ENCODE measurements around the gene ETNK2. TPM values are rescaled to one million over a fixed set of nuclear protein-coding genes. Genes with fewer than 3 reads are reported as not detected.
A peak's percentile ranks its signal among the peaks of the same experiment; 100 is the strongest.

ETNK2 gene
- total RNA-seq, 4 donors from 2014 or later, result 6.1 to 21.1 (median 9.5) TPM

DNA sequence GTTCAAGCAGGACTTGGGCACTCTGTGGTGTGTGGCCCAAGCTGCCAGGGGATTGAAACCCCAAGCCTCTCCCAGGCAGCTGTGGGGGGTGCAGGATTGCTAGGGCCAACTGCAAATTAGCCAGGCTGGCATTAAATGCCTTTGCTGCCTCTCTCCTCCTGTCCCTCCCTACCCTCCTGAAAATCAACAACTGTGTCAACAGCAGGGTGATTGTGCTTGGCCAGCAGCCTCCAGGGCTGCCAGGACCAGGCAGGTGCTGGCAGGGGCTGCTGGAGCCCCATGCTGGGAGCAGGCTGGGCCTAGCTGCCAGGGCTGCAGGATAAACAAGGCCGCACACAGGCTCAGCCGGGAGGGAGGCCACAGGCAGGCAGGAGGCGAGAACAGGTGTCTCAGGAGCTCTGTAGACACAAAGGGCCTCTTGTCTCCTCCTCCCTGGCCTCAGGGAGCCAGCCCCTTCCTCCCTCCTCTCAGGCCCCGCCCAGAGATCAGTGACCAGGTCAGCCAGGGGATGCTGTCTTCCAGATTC is 67.5 kb downstream of the ETNK2 start:
- WGBS, 2 donors (ENCODE audit: low coverage in 1 of 2), result no CpG with 5 or more reads among the region's 4 CpGs
- no peak for ATAC-seq
- peaks cover 17% of the 10 kb centered on the region for H3K27me3 ChIP-seq
- H3K9me3 ChIP-seq, result no peaks in the 10 kb centered on the region
- no peaks in the 10 kb centered on the region for H3K36me3 ChIP-seq
- H3K27ac ChIP-seq, result peak overlapping the region in 3 of 4 donors; percentile 62 to 82 (median 70)
- TF ChIP-seq POLR2A (IDR thresholded peaks at IDR 0.05) (no peak), EP300 (IDR thresholded peaks at IDR 0.05) (no peak), POLR2AphosphoS5 (IDR thresholded peaks at IDR 0.05) (no peak)
- TF ChIP-seq, protein P1, sequence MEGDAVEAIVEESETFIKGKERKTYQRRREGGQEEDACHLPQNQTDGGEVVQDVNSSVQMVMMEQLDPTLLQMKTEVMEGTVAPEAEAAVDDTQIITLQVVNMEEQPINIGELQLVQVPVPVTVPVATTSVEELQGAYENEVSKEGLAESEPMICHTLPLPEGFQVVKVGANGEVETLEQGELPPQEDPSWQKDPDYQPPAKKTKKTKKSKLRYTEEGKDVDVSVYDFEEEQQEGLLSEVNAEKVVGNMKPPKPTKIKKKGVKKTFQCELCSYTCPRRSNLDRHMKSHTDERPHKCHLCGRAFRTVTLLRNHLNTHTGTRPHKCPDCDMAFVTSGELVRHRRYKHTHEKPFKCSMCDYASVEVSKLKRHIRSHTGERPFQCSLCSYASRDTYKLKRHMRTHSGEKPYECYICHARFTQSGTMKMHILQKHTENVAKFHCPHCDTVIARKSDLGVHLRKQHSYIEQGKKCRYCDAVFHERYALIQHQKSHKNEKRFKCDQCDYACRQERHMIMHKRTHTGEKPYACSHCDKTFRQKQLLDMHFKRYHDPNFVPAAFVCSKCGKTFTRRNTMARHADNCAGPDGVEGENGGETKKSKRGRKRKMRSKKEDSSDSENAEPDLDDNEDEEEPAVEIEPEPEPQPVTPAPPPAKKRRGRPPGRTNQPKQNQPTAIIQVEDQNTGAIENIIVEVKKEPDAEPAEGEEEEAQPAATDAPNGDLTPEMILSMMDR (IDR thresholded peaks at IDR 0.05), result no peak
- peaks cover 0 to 98% (median 49%) of the 10 kb centered on the region in 3 donors for H3K4me1 ChIP-seq
- no peak overlapping the region for H3K4me3 ChIP-seq

DNA sequence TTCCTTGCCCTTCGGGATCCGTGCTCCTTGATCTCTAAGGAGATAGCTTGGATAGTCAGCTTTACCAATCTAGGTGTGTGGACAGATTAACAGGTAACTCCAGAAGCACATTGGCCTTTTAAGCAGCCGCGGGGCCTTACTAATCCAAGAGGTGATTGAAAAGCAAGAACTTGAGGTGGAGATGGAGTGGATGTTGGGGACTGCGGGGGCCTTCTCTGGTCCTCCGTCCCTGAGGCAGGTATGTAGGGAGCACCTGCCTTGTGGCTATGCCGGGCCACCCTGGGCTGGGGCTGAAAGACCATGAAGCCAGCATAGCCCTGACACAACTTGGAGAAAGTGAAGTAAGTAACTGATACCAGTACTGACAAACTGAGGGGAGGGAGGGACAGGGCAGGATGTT is 68.4 kb downstream of the ETNK2 start:
- H3K4me1 ChIP-seq, result peaks cover 0 to 100% (median 45%) of the 10 kb centered on the region in 3 donors
- ATAC-seq, result no peak
- H3K27me3 ChIP-seq, result peaks cover 22% of the 10 kb centered on the region
- H3K27ac ChIP-seq, result peak overlapping the region in 3 of 4 donors; percentile 63 to 82 (median 70)
- no peaks in the 10 kb centered on the region for H3K9me3 ChIP-seq
- no peak overlapping the region for H3K4me3 ChIP-seq
- no peaks in the 10 kb centered on the region for H3K36me3 ChIP-seq
- TF ChIP-seq POLR2AphosphoS5 (IDR thresholded peaks at IDR 0.05) (no peak), POLR2A (IDR thresholded peaks at IDR 0.05) (no peak), EP300 (IDR thresholded peaks at IDR 0.05) (no peak)
- TF ChIP-seq, protein P1 (IDR thresholded peaks at IDR 0.05), result no peak
- WGBS, 2 donors (ENCODE audit: low coverage in 1 of 2), result 83 to 95% methylated on average over 2 of the region's 7 CpGs

DNA sequence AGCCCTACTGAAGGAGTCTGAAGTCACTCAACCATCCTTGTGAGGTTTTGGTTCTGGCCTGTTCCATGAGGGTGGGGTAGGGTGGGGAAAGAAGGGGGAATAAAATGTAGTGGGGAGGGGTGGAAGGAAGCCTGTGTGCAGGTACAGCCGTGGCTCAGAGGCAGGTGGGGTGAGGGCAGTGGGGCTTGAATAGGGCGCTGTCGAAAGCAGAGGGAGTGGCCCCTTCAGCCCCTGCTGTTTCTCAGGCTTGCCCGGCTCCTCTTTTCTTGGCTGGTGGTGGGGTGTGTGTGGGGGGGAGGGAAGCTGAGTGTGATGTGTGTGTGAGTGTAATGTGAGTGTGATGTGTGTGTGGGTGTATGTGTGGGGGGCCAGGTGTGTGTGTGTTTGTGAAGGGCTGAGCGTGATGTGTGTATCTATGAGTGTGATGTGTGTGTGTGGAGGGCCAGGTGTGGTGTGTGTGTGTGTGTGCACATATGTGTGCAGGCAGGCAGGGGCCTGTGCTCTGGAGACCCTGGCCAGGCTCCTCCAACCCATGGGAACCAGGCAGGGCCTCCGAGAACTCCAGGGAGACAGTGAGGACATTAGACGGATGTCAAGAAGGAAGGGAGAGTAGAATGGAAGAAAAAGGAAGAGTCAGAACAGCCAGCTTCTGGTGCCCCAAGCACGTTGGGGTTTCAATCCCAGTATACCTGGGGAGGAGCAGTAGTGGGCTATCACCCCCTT is 69.9 kb downstream of the ETNK2 start:
- TF ChIP-seq, protein P1 (IDR thresholded peaks at IDR 0.05), result no peak
- no peak for TF ChIP-seq EP300 (IDR thresholded peaks at IDR 0.05)
- TF ChIP-seq POLR2A (IDR thresholded peaks at IDR 0.05), result no peak
- no peak for TF ChIP-seq POLR2AphosphoS5 (IDR thresholded peaks at IDR 0.05)
- no peak for ATAC-seq
- peaks cover 32% of the 10 kb centered on the region for H3K27me3 ChIP-seq
- H3K36me3 ChIP-seq, result no peaks in the 10 kb centered on the region
- H3K9me3 ChIP-seq, result no peaks in the 10 kb centered on the region
- H3K4me3 ChIP-seq, result no peak overlapping the region
- peaks cover 0 to 100% (median 38%) of the 10 kb centered on the region in 3 donors for H3K4me1 ChIP-seq
- H3K27ac ChIP-seq, result peak overlapping the region in 3 of 4 donors; percentile 63 to 82 (median 70)
- 78 to 85% methylated on average over 4 to 6 of the region's 8 CpGs for WGBS, 2 donors (ENCODE audit: low coverage in 1 of 2)

DNA sequence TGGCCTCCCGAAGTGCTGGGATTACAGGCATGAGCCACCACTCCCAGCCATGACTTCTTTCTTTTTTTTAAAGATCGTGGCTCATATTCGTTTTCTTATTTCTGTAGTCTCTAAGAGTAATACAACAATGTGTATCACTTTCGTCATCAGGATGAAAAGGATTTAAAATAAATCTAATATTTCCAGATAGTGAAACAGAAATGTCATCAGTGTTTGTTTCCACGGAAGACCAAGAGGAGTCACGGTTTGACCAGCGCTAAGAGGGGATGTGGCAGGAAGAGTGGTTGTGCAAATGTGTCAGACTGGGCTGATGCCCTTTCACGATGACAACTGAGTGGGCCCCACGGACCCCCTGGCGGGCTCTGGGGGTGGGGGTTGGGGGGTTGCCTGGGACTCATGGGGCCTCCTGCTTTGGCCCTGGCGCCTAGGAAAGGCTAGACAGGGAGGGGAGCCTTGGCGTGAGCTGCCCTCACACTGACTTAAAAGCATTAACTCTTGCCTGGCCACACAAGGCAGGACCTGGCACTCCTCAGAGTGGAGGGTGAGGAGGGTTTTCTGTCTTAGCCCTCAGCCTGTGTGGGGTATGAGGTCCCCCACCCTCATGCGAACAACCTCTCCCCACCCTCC is 70.6 kb downstream of the ETNK2 start:
- no peaks in the 10 kb centered on the region for H3K9me3 ChIP-seq
- no peaks in the 10 kb centered on the region for H3K36me3 ChIP-seq
- peaks cover 0 to 100% (median 40%) of the 10 kb centered on the region in 3 donors for H3K4me1 ChIP-seq
- ATAC-seq, result peak; percentile 15
- H3K4me3 ChIP-seq, result no peak overlapping the region
- peaks cover 38% of the 10 kb centered on the region for H3K27me3 ChIP-seq
- peak overlapping the region in 3 of 4 donors; percentile 63 to 82 (median 71) for H3K27ac ChIP-seq
- TF ChIP-seq EP300 (IDR thresholded peaks at IDR 0.05), result no peak
- TF ChIP-seq, protein P1 (IDR thresholded peaks at IDR 0.05), result no peak
- 25 to 41% methylated on average over 6 to 10 of the region's 13 CpGs for WGBS, 2 donors (ENCODE audit: low coverage in 1 of 2)

Other genes with a start within 250 kb of the ETNK2 start
- 10 to 100 TPM; 15.3 to 20.4 (median 17.3) TPM for gene SOX13, start 78.9 kb downstream of the ETNK2 start, total RNA-seq
- not detected for gene REN, start 14.3 kb upstream of the ETNK2 start, total RNA-seq
- gene KISS1, start 44.4 kb upstream of the ETNK2 start, total RNA-seq, result not detected
- gene GOLT1A, start 61.9 kb upstream of the ETNK2 start, total RNA-seq, result 1 to 10 TPM in 1 of 4 donors, not detected in 3; 1.1 TPM
- 10 to 100 TPM in 2 of 4 donors, 1 to 10 TPM in 2; 8.7 to 17.8 (median 11.4) TPM for gene PLEKHA6, start 207.9 kb upstream of the ETNK2 start, total RNA-seq